Esophagus muscularis mucosa (tissue), 4 donors: ENCODE data around the gene ZBTB7B.
"Not testable (repeated sequence)": the region's sequence is repeated elsewhere in the genome, so short reads cannot be mapped to it uniquely, and the experiment has no call there.

Source experiments
- EP300 ChIP-seq: sonication (generic); formaldehyde crosslinking; IDR thresholded peaks from one replicate; pipeline ENCODE4 v1.6.1; 2017; ENCODE audit warnings: antibody characterized with exemption
- POLR2A ChIP-seq: fragments of 450-650 bp; IDR thresholded peaks from one replicate; pipeline ENCODE4 v1.6.1; 2017; ENCODE audit warnings: antibody characterized with exemption, moderate library complexity, mild to moderate bottlenecking, low read depth
- POLR2AphosphoS5 ChIP-seq, 2 donors: sonication (generic); formaldehyde crosslinking; IDR thresholded peaks; one replicate each; pipeline ENCODE4 v1.6.1; 2017; ENCODE audit warnings: antibody characterized with exemption in 2 of 2
- TF ChIP-seq, protein P1 (sequence below), 3 experiments: fragments of 200-600 bp in 2 of 3; fragments of 450-650 bp in 1 of 3; sonication (generic) in 2 of 3; IDR thresholded peaks; one replicate each; pipeline ENCODE4 v1.5.1; 2017 to 2019; ENCODE audit warnings: antibody characterized with exemption in 3 of 3, mild to moderate bottlenecking in 2 of 3, moderate library complexity in 1 of 3

DNA sequence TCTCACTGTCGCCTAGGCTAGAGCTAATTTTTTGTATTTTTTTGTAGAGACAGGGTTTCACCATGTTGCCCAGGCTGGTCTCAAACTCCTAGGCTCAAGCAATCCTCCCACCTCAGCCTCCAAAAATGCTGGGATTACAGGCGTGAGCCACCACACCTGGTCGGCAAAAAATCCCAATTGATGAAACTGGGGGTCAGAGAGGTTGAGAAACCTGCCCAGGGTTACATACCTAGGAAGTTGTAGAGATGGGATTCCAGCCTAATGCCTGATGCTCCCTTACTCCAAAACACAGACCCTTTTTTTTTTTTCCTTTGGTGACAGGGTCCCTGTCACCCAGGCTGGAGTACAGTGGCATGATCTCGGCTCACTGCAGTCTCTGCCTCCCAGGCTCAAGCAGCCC lies 15.9 kb upstream of the ZBTB7B start:
- not testable (repeated sequence) for TF ChIP-seq POLR2A; POLR2AphosphoS5 (IDR thresholded peaks at IDR 0.05); EP300
- TF ChIP-seq, protein P1, sequence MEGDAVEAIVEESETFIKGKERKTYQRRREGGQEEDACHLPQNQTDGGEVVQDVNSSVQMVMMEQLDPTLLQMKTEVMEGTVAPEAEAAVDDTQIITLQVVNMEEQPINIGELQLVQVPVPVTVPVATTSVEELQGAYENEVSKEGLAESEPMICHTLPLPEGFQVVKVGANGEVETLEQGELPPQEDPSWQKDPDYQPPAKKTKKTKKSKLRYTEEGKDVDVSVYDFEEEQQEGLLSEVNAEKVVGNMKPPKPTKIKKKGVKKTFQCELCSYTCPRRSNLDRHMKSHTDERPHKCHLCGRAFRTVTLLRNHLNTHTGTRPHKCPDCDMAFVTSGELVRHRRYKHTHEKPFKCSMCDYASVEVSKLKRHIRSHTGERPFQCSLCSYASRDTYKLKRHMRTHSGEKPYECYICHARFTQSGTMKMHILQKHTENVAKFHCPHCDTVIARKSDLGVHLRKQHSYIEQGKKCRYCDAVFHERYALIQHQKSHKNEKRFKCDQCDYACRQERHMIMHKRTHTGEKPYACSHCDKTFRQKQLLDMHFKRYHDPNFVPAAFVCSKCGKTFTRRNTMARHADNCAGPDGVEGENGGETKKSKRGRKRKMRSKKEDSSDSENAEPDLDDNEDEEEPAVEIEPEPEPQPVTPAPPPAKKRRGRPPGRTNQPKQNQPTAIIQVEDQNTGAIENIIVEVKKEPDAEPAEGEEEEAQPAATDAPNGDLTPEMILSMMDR (IDR thresholded peaks at IDR 0.05): not testable (repeated sequence)
